C4-2B (cell line): ENCODE measurements around the gene RDX.

ENCODE experiments used
- CTCF ChIP-seq: fragments of 450-650 bp; conservative IDR thresholded peaks from 2 replicates; pipeline ENCODE4 v1.5.1; 2017; ENCODE audit warnings: mild to moderate bottlenecking
- ZFX ChIP-seq: fragments of 450-650 bp; IDR thresholded peaks from 2 replicates; pipeline ENCODE4 v1.6.1; 2017

GRCh38 chr11:110279881-110280280 lies 16.5 kb downstream of the RDX start:
- TF ChIP-seq CTCF, result no peak
- no peak for TF ChIP-seq ZFX
